ENCODE data around the gene C14orf93. TPM values are rescaled to one million over a fixed set of nuclear protein-coding genes. Genes with fewer than 3 reads are reported as not detected.
A peak's percentile ranks its signal among the peaks of the same experiment; 100 is the strongest.

Gene C14orf93
- 10 to 100 TPM; 11.0 to 16.3 (median 11.8) TPM for total RNA-seq
- long read RNA-seq, donor 1, transcript C14orf93-201 (7 exons, 3,354 nt) = major isoform, 6 of 10 reads
- long read RNA-seq, donor 1, partial matches to known transcripts = 0 of 10 reads
- long read RNA-seq, donor 1, other reads (novel, unspliced or antisense) = 2 of 10 reads
- long read RNA-seq, donor 2, transcript C14orf93-201 (7 exons, 3,354 nt) = major isoform, 5 of 6 reads
- long read RNA-seq, donor 2, partial matches to known transcripts = 0 of 6 reads
- long read RNA-seq, donor 2, other reads (novel, unspliced or antisense) = 1 of 6 reads

DNA sequence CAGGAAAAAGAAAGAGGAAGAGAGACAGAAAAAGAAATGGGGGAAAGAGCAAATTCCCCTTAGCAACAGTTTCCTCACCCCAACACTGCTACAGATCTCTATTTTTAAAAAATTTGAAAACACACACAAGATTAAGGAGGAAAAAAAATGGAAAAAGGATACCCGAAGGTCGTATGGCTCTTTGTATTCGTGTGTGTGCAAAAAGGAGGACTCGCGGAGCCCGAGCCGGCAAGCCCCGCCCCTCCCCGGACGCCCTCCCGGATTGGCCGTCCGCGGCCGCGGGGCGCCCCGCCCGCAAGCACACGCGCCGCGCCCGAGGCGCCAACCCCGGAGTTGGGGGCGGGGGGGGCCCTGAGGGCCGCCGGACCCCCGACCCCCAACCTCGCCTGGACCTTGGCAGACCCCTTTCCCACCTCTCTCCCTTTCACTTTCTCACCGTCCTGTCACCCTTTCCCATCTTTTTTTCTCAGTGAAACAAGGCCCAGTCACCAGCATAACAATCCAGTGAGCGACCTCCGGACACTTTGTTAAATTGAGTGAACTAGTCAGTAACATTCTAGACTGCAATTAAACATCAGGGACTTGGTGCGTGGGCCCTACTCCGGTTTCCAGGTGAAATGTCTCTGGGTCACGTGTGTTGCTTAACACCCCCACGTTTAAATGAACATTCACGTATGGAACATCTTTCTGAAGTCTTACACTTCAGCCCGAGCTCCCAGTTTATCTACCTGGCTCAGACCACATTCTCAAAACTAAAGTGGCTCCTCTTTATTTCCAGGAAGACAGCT, at the start of gene C14orf93:
TSS of gene C14orf93 (minus strand) at position 205 of the 788 bp plus-strand sequence. CDS start 11,120 bp downstream, outside the sequence.
- Histone ChIP-seq H3K4me1 (ENCODE audit: low read depth) (peaks cover 7% of the 10 kb centered on the region), H3K9me3 (no peaks in the 10 kb centered on the region), H3K4me3 (peak within 1 kb of the TSS; percentile 18), H3K36me3 (ENCODE audit: low read depth) (no peaks in the 10 kb centered on the region)
- DNase-seq (peak; percentile 89 to 92 (median 90)), ATAC-seq (peak; percentile 72)
- TF ChIP-seq CTCF (IDR thresholded peaks at IDR 0.05) = no peak
- intact Hi-C loops (cut with DNase I, micrococcal nuclease) = no loop called here

GRCh38 chr14:23058654-23059504, 48.9 kb upstream of the C14orf93 start:
- H3K36me3 ChIP-seq (ENCODE audit: low read depth) = peaks cover 18% of the 10 kb centered on the region
- no peak overlapping the region for H3K4me3 ChIP-seq
- peaks cover 12% of the 10 kb centered on the region for H3K4me1 ChIP-seq (ENCODE audit: low read depth)
- DNase-seq (peak in 1 of 3 donors; percentile 54), ATAC-seq (no peak)
- no peak for TF ChIP-seq CTCF (IDR thresholded peaks at IDR 0.05)
- intact Hi-C loops (cut with DNase I, micrococcal nuclease) = loop anchor here (1.0 to 5.0 kb wide), 2 partner anchors 72 to 73 kb away; no protein-coding TSS in a partner anchor
- no peaks in the 10 kb centered on the region for H3K9me3 ChIP-seq

GRCh38 chr14:23057757-23058653, 48.1 kb upstream of the C14orf93 start:
- ATAC-seq (peak; percentile 88), DNase-seq (peak; percentile 91 to 94 (median 93))
- Histone ChIP-seq H3K9me3 (no peaks in the 10 kb centered on the region), H3K36me3 (ENCODE audit: low read depth) (peaks cover 14% of the 10 kb centered on the region), H3K4me1 (ENCODE audit: low read depth) (peaks cover 12% of the 10 kb centered on the region), H3K4me3 (peak overlapping the region; percentile 48)
- TF ChIP-seq CTCF (IDR thresholded peaks at IDR 0.05) = peak; percentile 88
- intact Hi-C loops (cut with DNase I, micrococcal nuclease) = loop anchor here (1.0 to 5.0 kb wide), 2 partner anchors 71 to 72 kb away; no protein-coding TSS in a partner anchor

GRCh38 chr14:23056956-23057756, 47.2 kb upstream of the C14orf93 start, which contains the start of gene CDH24:
TSS of gene CDH24 (minus strand) at chr14:23057520. CDS start at chr14:23055733, 1,787 bp downstream.
- peak within 1 kb of the TSS; percentile 48 for H3K4me3 ChIP-seq
- H3K36me3 ChIP-seq (ENCODE audit: low read depth) = peaks cover 9% of the 10 kb centered on the region
- DNase-seq = peak; percentile 79 to 86 (median 83)
- H3K9me3 ChIP-seq = no peaks in the 10 kb centered on the region
- no peak for TF ChIP-seq CTCF (IDR thresholded peaks at IDR 0.05)
- ATAC-seq = peak; percentile 76
- peaks cover 12% of the 10 kb centered on the region for H3K4me1 ChIP-seq (ENCODE audit: low read depth)
- intact Hi-C loops (cut with DNase I, micrococcal nuclease) = loop anchor here in 1 of 2 donors (5.0 kb wide), 1 partner anchor 70 kb away; no protein-coding TSS in a partner anchor

All from mucosa of descending colon (tissue), 3 donors.